HEK293 (cell line): ENCODE measurements around the gene AGTPBP1.

Source experiments
- CTCF ChIA-PET: fragments of 350-600 bp; formaldehyde crosslinking; extraction: SDS; loops from one replicate; lab custom pipeline; 2021; ENCODE audit warnings: antibody characterized with exemption; lab: Yijun Ruan, JAX
- POLR2A ChIA-PET: fragments of 300-600 bp; formaldehyde crosslinking; extraction: SDS; loops from one replicate; lab custom pipeline; 2020; ENCODE audit warnings: antibody characterized with exemption, inconsistent platforms; lab: Yijun Ruan, JAX
- H3K27ac ChIP-seq: fragments of 200-500 bp; sonication (Bioruptor generic); 2 replicates; pipeline ENCODE4 v1.5.1; 2014; ENCODE audit warnings: low read depth, low read length, control low read depth, inconsistent platforms; ENCODE audit errors: extremely low read depth
- H3K36me3 ChIP-seq, 2 experiments: fragments of 200-500 bp in 1 of 2; sonication (Bioruptor generic) in 1 of 2; 1 replicate in 1 of 2; 2 replicates in 1 of 2; pipeline ENCODE4 v1.5.1; 2014 to 2017; ENCODE audit warnings: inconsistent platforms in 2 of 2, low read length in 2 of 2; ENCODE audit not compliant: control insufficient read depth in 2 of 2, insufficient read depth in 1 of 2
- H3K4me1 ChIP-seq: fragments of 200-500 bp; sonication (Bioruptor generic); 2 replicates; pipeline ENCODE4 v1.5.1; 2014; ENCODE audit warnings: mild to moderate bottlenecking, low read length, inconsistent platforms; ENCODE audit not compliant: control insufficient read depth, insufficient read depth
- H3K4me3 ChIP-seq: 2 replicates; pipeline ENCODE4 v1.5.1; 2011; ENCODE audit warnings: low read depth, mild to moderate bottlenecking, control low read depth, low read length, moderate library complexity
- H3K9me3 ChIP-seq: fragments of 200-500 bp; sonication (Bioruptor generic); 2 replicates; pipeline ENCODE4 v1.5.1; 2014; ENCODE audit warnings: low read depth, low read length, inconsistent platforms; ENCODE audit not compliant: control insufficient read depth, insufficient read depth
- BCL11A ChIP-seq: fragments of 450-650 bp; formaldehyde crosslinking; IDR thresholded peaks from 2 replicates; pipeline ENCODE4 v1.5.1; 2016; ENCODE audit warnings: low read depth, missing biosample characterization, missing genetic modification characterization
- BCL11B ChIP-seq: fragments of 450-650 bp; formaldehyde crosslinking; IDR thresholded peaks from 2 replicates; pipeline ENCODE4 v1.5.1; 2016; ENCODE audit warnings: low read depth, missing biosample characterization, missing genetic modification characterization
- FEZF1 ChIP-seq: fragments of 450-650 bp; formaldehyde crosslinking; IDR thresholded peaks from 2 replicates; pipeline ENCODE4 v1.5.1; 2016; ENCODE audit warnings: missing biosample characterization, missing genetic modification characterization
- KLF10 ChIP-seq: fragments of 450-650 bp; IDR thresholded peaks from 2 replicates; pipeline ENCODE4 v1.5.1; 2018; ENCODE audit warnings: missing biosample characterization, mild to moderate bottlenecking, missing genetic modification characterization
- MEIS1 ChIP-seq: sonication (generic); formaldehyde crosslinking; IDR thresholded peaks from 2 replicates; pipeline ENCODE4 v1.8.1; 2022; ENCODE audit warnings: missing genetic modification reagents, mild to moderate bottlenecking, borderline replicate concordance
- OSR2 ChIP-seq: fragments of 450-650 bp; formaldehyde crosslinking; IDR thresholded peaks from 2 replicates; pipeline ENCODE4 v1.5.1; 2016; ENCODE audit warnings: missing biosample characterization, missing genetic modification characterization
- YY1 ChIP-seq: fragments of 450-650 bp; formaldehyde crosslinking; IDR thresholded peaks from 2 replicates; pipeline ENCODE4 v1.5.1; 2018; ENCODE audit warnings: missing biosample characterization, missing genetic modification characterization
- ZBTB1 ChIP-seq: fragments of 450-650 bp; formaldehyde crosslinking; IDR thresholded peaks from 2 replicates; pipeline ENCODE4 v1.5.1; 2016; ENCODE audit warnings: missing biosample characterization, missing genetic modification characterization
- ZBTB21 ChIP-seq: fragments of 450-650 bp; formaldehyde crosslinking; IDR thresholded peaks from 2 replicates; pipeline ENCODE4 v1.5.1; 2017; ENCODE audit warnings: missing biosample characterization, missing genetic modification characterization
- ZFP69B ChIP-seq: fragments of 450-650 bp; formaldehyde crosslinking; IDR thresholded peaks from 2 replicates; pipeline ENCODE4 v1.5.1; 2016; ENCODE audit warnings: missing biosample characterization, missing genetic modification characterization
- ZIC2 ChIP-seq: fragments of 450-650 bp; formaldehyde crosslinking; IDR thresholded peaks from 2 replicates; pipeline ENCODE4 v1.5.1; 2016; ENCODE audit warnings: missing biosample characterization, missing genetic modification characterization
- ZNF214 ChIP-seq: fragments of 450-650 bp; formaldehyde crosslinking; IDR thresholded peaks from 2 replicates; pipeline ENCODE4 v1.5.1; 2017; ENCODE audit warnings: missing biosample characterization, mild to moderate bottlenecking, missing genetic modification characterization, borderline replicate concordance
- ZNF248 ChIP-seq: fragments of 450-650 bp; formaldehyde crosslinking; IDR thresholded peaks from 2 replicates; pipeline ENCODE4 v1.5.1; 2017; ENCODE audit warnings: missing biosample characterization, missing genetic modification characterization
- ZNF335 ChIP-seq: fragments of 450-650 bp; formaldehyde crosslinking; conservative IDR thresholded peaks from 2 replicates; pipeline ENCODE4 v1.5.1; 2016; ENCODE audit warnings: missing biosample characterization, missing genetic modification characterization
- ZNF433 ChIP-seq: fragments of 450-650 bp; formaldehyde crosslinking; IDR thresholded peaks from 2 replicates; pipeline ENCODE4 v1.5.1; 2016; ENCODE audit warnings: missing biosample characterization, missing genetic modification characterization, low read depth
- ZNF549 ChIP-seq: fragments of 450-650 bp; IDR thresholded peaks from 2 replicates; pipeline ENCODE4 v1.5.1; 2018; ENCODE audit warnings: missing biosample characterization, missing genetic modification characterization, mild to moderate bottlenecking, inconsistent platforms, moderate library complexity
- ZNF623 ChIP-seq: fragments of 450-650 bp; formaldehyde crosslinking; IDR thresholded peaks from 2 replicates; pipeline ENCODE4 v1.5.1; 2016; ENCODE audit warnings: missing biosample characterization, missing genetic modification characterization
- ZNF747 ChIP-seq: fragments of 450-650 bp; formaldehyde crosslinking; IDR thresholded peaks from 2 replicates; pipeline ENCODE4 v1.5.1; 2016; ENCODE audit warnings: missing biosample characterization, missing genetic modification characterization
- TF ChIP-seq, protein P1 (sequence below): fragments of 450-650 bp; formaldehyde crosslinking; IDR thresholded peaks from 2 replicates; pipeline ENCODE4 v1.5.1; 2016; ENCODE audit warnings: missing biosample characterization, missing genetic modification characterization, low read depth
- TF ChIP-seq, protein P2 (sequence below): fragments of 450-650 bp; formaldehyde crosslinking; IDR thresholded peaks from 2 replicates; pipeline ENCODE4 v1.5.1; 2016; ENCODE audit warnings: missing biosample characterization, missing genetic modification characterization

Gene AGTPBP1

DNA sequence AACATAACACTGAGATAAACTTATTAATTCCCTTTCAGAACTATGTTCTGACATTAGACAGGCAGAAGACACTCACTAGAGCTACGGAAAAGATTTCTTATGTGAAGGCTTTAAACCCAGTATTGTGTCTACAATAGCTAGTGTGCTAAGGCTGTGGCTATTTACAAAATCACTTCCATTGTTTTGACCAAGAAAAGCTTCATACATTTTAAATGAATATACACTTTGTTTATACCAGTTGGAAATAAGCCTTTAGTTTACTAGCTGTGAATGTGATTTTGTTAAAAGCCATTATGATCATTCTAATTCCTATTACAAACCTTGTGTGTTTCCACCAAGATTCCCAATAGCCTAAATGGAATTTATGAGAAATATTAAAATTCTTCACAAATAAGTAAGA lies 83.0 kb downstream of the AGTPBP1 start:
- H3K36me3 ChIP-seq, result peaks cover 0 to 5% of the 10 kb centered on the region in 2 experiments; a peak in 2 of 3 replicates
- no peak overlapping the region for H3K4me3 ChIP-seq
- H3K4me1 ChIP-seq, result no peaks in the 10 kb centered on the region
- TF ChIP-seq MEIS1 (CRISPR knock-in tag) (no peak), ZBTB21 (tag by site-specific recombination) (no peak)
- TF ChIP-seq, protein P1, sequence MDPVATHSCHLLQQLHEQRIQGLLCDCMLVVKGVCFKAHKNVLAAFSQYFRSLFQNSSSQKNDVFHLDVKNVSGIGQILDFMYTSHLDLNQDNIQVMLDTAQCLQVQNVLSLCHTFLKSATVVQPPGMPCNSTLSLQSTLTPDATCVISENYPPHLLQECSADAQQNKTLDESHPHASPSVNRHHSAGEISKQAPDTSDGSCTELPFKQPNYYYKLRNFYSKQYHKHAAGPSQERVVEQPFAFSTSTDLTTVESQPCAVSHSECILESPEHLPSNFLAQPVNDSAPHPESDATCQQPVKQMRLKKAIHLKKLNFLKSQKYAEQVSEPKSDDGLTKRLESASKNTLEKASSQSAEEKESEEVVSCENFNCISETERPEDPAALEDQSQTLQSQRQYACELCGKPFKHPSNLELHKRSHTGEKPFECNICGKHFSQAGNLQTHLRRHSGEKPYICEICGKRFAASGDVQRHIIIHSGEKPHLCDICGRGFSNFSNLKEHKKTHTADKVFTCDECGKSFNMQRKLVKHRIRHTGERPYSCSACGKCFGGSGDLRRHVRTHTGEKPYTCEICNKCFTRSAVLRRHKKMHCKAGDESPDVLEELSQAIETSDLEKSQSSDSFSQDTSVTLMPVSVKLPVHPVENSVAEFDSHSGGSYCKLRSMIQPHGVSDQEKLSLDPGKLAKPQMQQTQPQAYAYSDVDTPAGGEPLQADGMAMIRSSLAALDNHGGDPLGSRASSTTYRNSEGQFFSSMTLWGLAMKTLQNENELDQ (tag by site-specific recombination), result no peak
- TF ChIP-seq, all 188 proteins: peak for 0
- ChIA-PET POLR2A (interaction anchor here (1.0 kb wide), 1 partner anchor 84 kb away, joined by 3 read pairs; no protein-coding TSS in a partner anchor), CTCF (interaction anchor here (1.5 kb wide), 1 partner anchor 49 kb away, joined by 5 read pairs; no protein-coding TSS in a partner anchor)
- Histone ChIP-seq H3K9me3 (no peaks in the 10 kb centered on the region), H3K27ac (no peak overlapping the region)

DNA sequence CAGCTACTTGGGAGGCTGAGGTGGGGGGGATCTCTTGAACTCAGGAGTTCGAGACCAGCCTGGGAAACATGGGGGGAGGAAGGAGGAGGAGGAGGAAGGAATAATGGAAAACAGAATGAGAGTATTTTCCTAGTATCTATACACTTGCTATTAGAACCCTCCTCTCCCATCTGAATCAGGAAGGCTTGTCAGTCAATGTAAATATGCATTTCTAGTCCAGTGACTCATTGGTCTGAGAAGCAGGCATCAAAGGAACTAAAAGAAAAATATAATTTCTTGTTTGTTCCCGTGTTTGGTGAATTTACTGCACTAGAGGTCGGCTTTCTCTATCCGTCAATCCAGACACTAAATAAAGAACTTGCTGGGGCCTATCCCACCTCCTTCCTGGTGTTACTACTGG lies 88.6 kb downstream of the AGTPBP1 start:
- CTCF ChIA-PET, result interaction anchor here (0.6 to 0.7 kb wide), 3 partner anchors 140 to 529 kb away, joined by 3 to 5 read pairs (median 3); no protein-coding TSS in a partner anchor

DNA sequence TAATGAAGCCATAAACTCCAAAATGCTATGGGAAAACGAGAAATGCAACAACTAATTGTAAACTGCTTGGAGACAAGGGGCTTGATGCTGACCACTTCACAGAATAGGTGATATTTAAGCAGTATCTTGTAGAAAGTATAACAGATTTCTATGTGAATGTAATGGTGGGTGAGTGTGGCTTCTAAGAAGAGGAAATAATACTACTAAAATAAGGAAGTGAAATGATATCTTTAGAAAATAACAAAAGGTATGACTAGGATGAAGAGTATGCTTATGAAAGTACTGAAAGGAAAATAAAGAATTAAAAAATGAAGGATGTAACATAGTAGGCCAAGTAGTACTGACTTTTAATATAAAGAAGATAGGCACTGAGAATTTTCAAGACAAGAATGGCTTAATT lies 94.2 kb downstream of the AGTPBP1 start:
- H3K36me3 ChIP-seq, result peaks cover 0 to 15% of the 10 kb centered on the region in 2 experiments
- no peak overlapping the region for H3K27ac ChIP-seq
- no peaks in the 10 kb centered on the region for H3K4me1 ChIP-seq
- H3K9me3 ChIP-seq, result no peaks in the 10 kb centered on the region
- ChIA-PET CTCF (no interaction called here), POLR2A (no interaction called here)
- H3K4me3 ChIP-seq, result no peak overlapping the region
- TF ChIP-seq BCL11A (tag by site-specific recombination) (no peak), BCL11B (tag by site-specific recombination) (no peak), ZNF335 (tag by site-specific recombination) (no peak)
- TF ChIP-seq, protein P2, sequence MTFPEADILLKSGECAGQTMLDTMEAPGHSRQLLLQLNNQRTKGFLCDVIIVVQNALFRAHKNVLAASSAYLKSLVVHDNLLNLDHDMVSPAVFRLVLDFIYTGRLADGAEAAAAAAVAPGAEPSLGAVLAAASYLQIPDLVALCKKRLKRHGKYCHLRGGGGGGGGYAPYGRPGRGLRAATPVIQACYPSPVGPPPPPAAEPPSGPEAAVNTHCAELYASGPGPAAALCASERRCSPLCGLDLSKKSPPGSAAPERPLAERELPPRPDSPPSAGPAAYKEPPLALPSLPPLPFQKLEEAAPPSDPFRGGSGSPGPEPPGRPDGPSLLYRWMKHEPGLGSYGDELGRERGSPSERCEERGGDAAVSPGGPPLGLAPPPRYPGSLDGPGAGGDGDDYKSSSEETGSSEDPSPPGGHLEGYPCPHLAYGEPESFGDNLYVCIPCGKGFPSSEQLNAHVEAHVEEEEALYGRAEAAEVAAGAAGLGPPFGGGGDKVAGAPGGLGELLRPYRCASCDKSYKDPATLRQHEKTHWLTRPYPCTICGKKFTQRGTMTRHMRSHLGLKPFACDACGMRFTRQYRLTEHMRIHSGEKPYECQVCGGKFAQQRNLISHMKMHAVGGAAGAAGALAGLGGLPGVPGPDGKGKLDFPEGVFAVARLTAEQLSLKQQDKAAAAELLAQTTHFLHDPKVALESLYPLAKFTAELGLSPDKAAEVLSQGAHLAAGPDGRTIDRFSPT (tag by site-specific recombination), result no peak

More for the DNA sequence above, 88.6 kb downstream of the AGTPBP1 start:
- no peak overlapping the region for H3K27ac ChIP-seq
- no peaks in the 10 kb centered on the region for H3K9me3 ChIP-seq
- H3K4me3 ChIP-seq, result no peak overlapping the region
- POLR2A ChIA-PET, result no interaction called here
- H3K36me3 ChIP-seq, result peaks cover 0 to 22% of the 10 kb centered on the region in 2 experiments; a peak in 2 of 3 replicates
- TF ChIP-seq YY1, result no peak
- no peak for TF ChIP-seq BCL11B (tag by site-specific recombination)
- TF ChIP-seq ZNF549 (tag by site-specific recombination), result no peak
- TF ChIP-seq ZNF433 (tag by site-specific recombination), result no peak
- TF ChIP-seq KLF10 (tag by site-specific recombination), result no peak
- TF ChIP-seq ZNF248, result no peak
- no peak for TF ChIP-seq ZIC2 (tag by site-specific recombination)
- TF ChIP-seq ZNF214, result no peak
- TF ChIP-seq ZFP69B (tag by site-specific recombination), result no peak
- TF ChIP-seq FEZF1 (tag by site-specific recombination), result no peak
- no peak for TF ChIP-seq OSR2 (tag by site-specific recombination)
- no peak for TF ChIP-seq ZBTB1 (tag by site-specific recombination)
- TF ChIP-seq ZNF623 (tag by site-specific recombination), result no peak
- TF ChIP-seq ZBTB21 (tag by site-specific recombination), result no peak
- TF ChIP-seq ZNF747 (tag by site-specific recombination), result no peak
- TF ChIP-seq, all 188 proteins: peak for 0
- H3K4me1 ChIP-seq, result no peaks in the 10 kb centered on the region
